ENCODE results near the gene ULK3.

The ULK3 gene

GRCh38 chr15:74822233-74822632, 20.7 kb downstream of the ULK3 start:
- DNase-seq (ENCODE audit: low spot score), result no peak

GRCh38 chr15:74821790-74822158, 21.2 kb downstream of the ULK3 start:
- DNase-seq (ENCODE audit: low spot score), result no peak

- DNase-seq (ENCODE audit: low spot score), result no peak
Observed at GRCh38 chr15:74821091-74821789, 21.7 kb downstream of the ULK3 start.

- no peak for DNase-seq (ENCODE audit: low spot score)
Observed at GRCh38 chr15:74820056-74820455, 22.9 kb downstream of the ULK3 start.

GRCh38 chr15:74817370-74817737, 25.6 kb downstream of the ULK3 start:
- no peak for DNase-seq (ENCODE audit: low spot score)

GRCh38 chr15:74816624-74817369, 26.2 kb downstream of the ULK3 start:
- no peak for DNase-seq (ENCODE audit: low spot score)

GRCh38 chr15:74815961-74816360, 27.0 kb downstream of the ULK3 start:
- DNase-seq (ENCODE audit: low spot score), result no peak

GRCh38 chr15:74815121-74815934, 27.6 kb downstream of the ULK3 start:
- no peak for DNase-seq (ENCODE audit: low spot score)

GRCh38 chr15:74812533-74812932, 30.4 kb downstream of the ULK3 start, which contains the start of gene LMAN1L:
Gene LMAN1L (plus strand): TSS chr15:74812835. CDS start chr15:74812855, 20 bp downstream.
- no peak for DNase-seq (ENCODE audit: low spot score)

- no peak for DNase-seq (ENCODE audit: low spot score)
Observed at GRCh38 chr15:74809956-74810355, 33.0 kb downstream of the ULK3 start.

- no peak for DNase-seq (ENCODE audit: low spot score)
Observed at GRCh38 chr15:74809242-74809641, 33.7 kb downstream of the ULK3 start.

GRCh38 chr15:74808840-74809229, 34.1 kb downstream of the ULK3 start:
- no peak for DNase-seq (ENCODE audit: low spot score)

GRCh38 chr15:74808078-74808839, 34.7 kb downstream of the ULK3 start:
- DNase-seq (ENCODE audit: low spot score), result no peak

GRCh38 chr15:74807282-74807681, 35.7 kb downstream of the ULK3 start:
- DNase-seq (ENCODE audit: low spot score), result no peak

- DNase-seq (ENCODE audit: low spot score), result no peak
Observed at GRCh38 chr15:74804935-74805334, 38.0 kb downstream of the ULK3 start.

- DNase-seq (ENCODE audit: low spot score), result no peak
Observed at GRCh38 chr15:74802862-74803447, 40.0 kb downstream of the ULK3 start.

GRCh38 chr15:74802290-74802689, 40.7 kb downstream of the ULK3 start:
- DNase-seq (ENCODE audit: low spot score), result no peak

- no peak for DNase-seq (ENCODE audit: low spot score)
Observed at GRCh38 chr15:74801311-74801997, 41.5 kb downstream of the ULK3 start.

GRCh38 chr15:74800559-74801094, 42.3 kb downstream of the ULK3 start:
- DNase-seq (ENCODE audit: low spot score), result no peak

- no peak for DNase-seq (ENCODE audit: low spot score)
Observed at GRCh38 chr15:74799856-74800558, 42.9 kb downstream of the ULK3 start.
